Fibroblast of lung (primary cell): ENCODE results near the gene TFRC. TPM values are rescaled to one million over a fixed set of nuclear protein-coding genes. Genes with fewer than 3 reads are reported as not detected.
"Not testable (repeated sequence)": the region's sequence is repeated elsewhere in the genome, so short reads cannot be mapped to it uniquely, and the experiment has no call there.

ENCODE experiments used
- DNase-seq, 2 donors: peaks; one replicate each; pipeline versions ENCODE4 v3.0.0 to v3.0.0-alpha.2; 2010; ENCODE audit warnings: low read depth in 2 of 2
- H2AFZ ChIP-seq: 2 replicates; pipeline ENCODE4 v1.5.1; 2012; ENCODE audit warnings: low read length, control low read depth, inconsistent platforms
- H3K27ac ChIP-seq: 2 replicates; pipeline ENCODE4 v1.5.1; 2011; ENCODE audit warnings: low read length, control low read depth; ENCODE audit not compliant: insufficient read depth
- H3K27me3 ChIP-seq: 2 replicates; pipeline ENCODE4 v1.5.1; 2011; ENCODE audit warnings: mild to moderate bottlenecking, low read length; ENCODE audit not compliant: control insufficient read depth, insufficient read depth
- H3K36me3 ChIP-seq: 2 replicates; pipeline ENCODE4 v1.5.1; 2011; ENCODE audit warnings: low read length; ENCODE audit not compliant: control insufficient read depth, insufficient read depth
- H3K4me1 ChIP-seq: 2 replicates; pipeline ENCODE4 v1.5.1; 2011; ENCODE audit warnings: low read length; ENCODE audit not compliant: control insufficient read depth, insufficient read depth; ENCODE audit errors: extremely low read depth
- H3K4me2 ChIP-seq: 2 replicates; pipeline ENCODE4 v1.5.1; 2011; ENCODE audit warnings: low read length, control low read depth; ENCODE audit not compliant: insufficient read depth; ENCODE audit errors: extremely low read depth
- H3K4me3 ChIP-seq, 4 experiments: fragments of 200-600 bp in 1 of 4; sonication (generic) in 1 of 4; replicated peaks in 1 of 4; 2 replicates each; pipeline ENCODE4 v1.5.1; 2011 to 2016; ENCODE audit warnings: low read length in 4 of 4, low read depth in 3 of 4, mild to moderate bottlenecking in 3 of 4, control low read depth in 2 of 4, inconsistent platforms in 1 of 4, mixed read lengths in 1 of 4; ENCODE audit not compliant: insufficient read depth in 1 of 4; ENCODE audit errors: control extremely low read depth in 1 of 4
- H3K79me2 ChIP-seq: 2 replicates; pipeline ENCODE4 v1.5.1; 2012; ENCODE audit warnings: mild to moderate bottlenecking, low read length, inconsistent platforms; ENCODE audit not compliant: control insufficient read depth, insufficient read depth
- H3K9ac ChIP-seq: 2 replicates; pipeline ENCODE4 v1.5.1; 2011; ENCODE audit warnings: mild to moderate bottlenecking, low read length, control low read depth; ENCODE audit not compliant: insufficient read depth
- H3K9me3 ChIP-seq: 2 replicates; pipeline ENCODE4 v1.5.1; 2012; ENCODE audit warnings: low read depth, low read length; ENCODE audit not compliant: control insufficient read depth, insufficient read depth
- H4K20me1 ChIP-seq: 2 replicates; pipeline ENCODE4 v1.5.1; 2011; ENCODE audit warnings: low read length; ENCODE audit not compliant: control insufficient read depth, insufficient read depth; ENCODE audit errors: extremely low read depth
- CTCF ChIP-seq, 2 donors: IDR thresholded peaks in 1 of 2; conservative IDR thresholded peaks in 1 of 2; 1 replicate in 1 of 2; 2 replicates in 1 of 2; pipeline ENCODE4 v1.5.1; 2011 to 2012; ENCODE audit warnings: low read length in 2 of 2, control low read depth in 1 of 2, inconsistent platforms in 1 of 2, low read depth in 1 of 2, mild to moderate bottlenecking in 1 of 2
- EZH2 ChIP-seq: IDR thresholded peaks from 2 replicates; pipeline ENCODE4 v1.5.1; 2012; ENCODE audit warnings: low read length, control low read depth, mild to moderate bottlenecking; ENCODE audit errors: missing control alignments
- polyA plus RNA-seq, 2 donors: library from polyadenylated mRNA; depleted of rRNA in 1 of 2; stranded (reverse) in 1 of 2; unstranded in 1 of 2; fragments of >200 nt; gene quantifications; 2 replicates each; pipeline ENCODE4 v1.2.1, GENCODE V29; 2011 to 2012; ENCODE audit warnings: missing spikeins in 1 of 2
- total RNA-seq: library from RNA; depleted of rRNA; stranded (reverse); fragments of >200 nt; gene quantifications from 2 replicates; pipeline ENCODE4 v1.2.1, GENCODE V29; 2014

Gene TFRC
- total and polyA plus RNA-seq, 2 donors (not counting 1 experiment from before 2014, with no cell fraction given), result 118 to 169 TPM

GRCh38 chr3:196115678-196116083 is 33.8 kb upstream of the TFRC start:
- Histone ChIP-seq H3K9me3 (no peaks in the 10 kb centered on the region), H3K79me2 (no peaks in the 10 kb centered on the region), H4K20me1 (no peaks in the 10 kb centered on the region), H3K27ac (no peak overlapping the region), H3K36me3 (no peaks in the 10 kb centered on the region), H3K4me2 (no peak overlapping the region), H3K9ac (no peak overlapping the region), H3K4me3 (no peak overlapping the region), H2AFZ (no peak overlapping the region), H3K4me1 (no peaks in the 10 kb centered on the region), H3K27me3 (peaks cover 4% of the 10 kb centered on the region)
- no peak for DNase-seq
- TF ChIP-seq CTCF (conservative IDR thresholded peaks at IDR 0.05 in 1 of 2, IDR thresholded peaks at IDR 0.05 in 1 of 2; ENCODE audit: low read depth in 1 of 2, low read length in 2 of 2) (no peak), EZH2 (no peak)

- no peak overlapping the region for H3K9ac ChIP-seq
- H4K20me1 ChIP-seq, result no peaks in the 10 kb centered on the region
Measured at GRCh38 chr3:196111939-196112386, 30.1 kb upstream of the TFRC start.

GRCh38 chr3:196108075-196108743 is 26.3 kb upstream of the TFRC start:
- H3K4me3 ChIP-seq, result no peak overlapping the region
- no peaks in the 10 kb centered on the region for H3K79me2 ChIP-seq
- no peaks in the 10 kb centered on the region for H3K36me3 ChIP-seq
- no peaks in the 10 kb centered on the region for H4K20me1 ChIP-seq
- H3K27me3 ChIP-seq, result no peaks in the 10 kb centered on the region
- no peak overlapping the region for H3K4me2 ChIP-seq
- DNase-seq, result no peak
- H3K27ac ChIP-seq, result no peak overlapping the region
- H3K9ac ChIP-seq, result no peak overlapping the region
- no peaks in the 10 kb centered on the region for H3K4me1 ChIP-seq
- no peak overlapping the region for H2AFZ ChIP-seq
- no peaks in the 10 kb centered on the region for H3K9me3 ChIP-seq
- TF ChIP-seq CTCF (conservative IDR thresholded peaks at IDR 0.05 in 1 of 2, IDR thresholded peaks at IDR 0.05 in 1 of 2; ENCODE audit: low read depth in 1 of 2, low read length in 2 of 2) (no peak), EZH2 (no peak)

More at GRCh38 chr3:196111939-196112386, 30.1 kb upstream of the TFRC start:
- H3K4me3 ChIP-seq, result no peak overlapping the region
- no peak overlapping the region for H2AFZ ChIP-seq
- H3K27me3 ChIP-seq, result peaks cover 4% of the 10 kb centered on the region
- no peak for TF ChIP-seq EZH2
- TF ChIP-seq CTCF (conservative IDR thresholded peaks at IDR 0.05 in 1 of 2, IDR thresholded peaks at IDR 0.05 in 1 of 2; ENCODE audit: low read depth in 1 of 2, low read length in 2 of 2), result no peak
- no peaks in the 10 kb centered on the region for H3K79me2 ChIP-seq
- no peak overlapping the region for H3K27ac ChIP-seq
- H3K36me3 ChIP-seq, result no peaks in the 10 kb centered on the region
- H3K4me2 ChIP-seq, result no peak overlapping the region
- H3K4me1 ChIP-seq, result no peaks in the 10 kb centered on the region
- no peak for DNase-seq
- no peaks in the 10 kb centered on the region for H3K9me3 ChIP-seq

GRCh38 chr3:196104707-196105106 is 22.8 kb upstream of the TFRC start:
- not testable (repeated sequence) for H3K4me2 ChIP-seq, H2AFZ ChIP-seq, H3K36me3 ChIP-seq, H3K4me3 ChIP-seq, DNase-seq, H3K27me3 ChIP-seq, H3K27ac ChIP-seq, H3K79me2 ChIP-seq, H4K20me1 ChIP-seq, H3K4me1 ChIP-seq, H3K9me3 ChIP-seq, H3K9ac ChIP-seq
